HFFc6 (cell line): Measurements from ENCODE around the gene ARHGAP10. TPM values are rescaled to one million over a fixed set of nuclear protein-coding genes. Genes with fewer than 3 reads are reported as not detected.

Source experiments
- DNase-seq: peaks from one replicate; pipeline ENCODE4 v3.0.0-alpha.2; 2018
- H3K27ac Mint-ChIP-seq: 2 replicates; pipeline ENCODE4 v1.8.0; 2020; ENCODE audit warnings: mild to moderate bottlenecking, mixed read lengths
- H3K27me3 Mint-ChIP-seq: 2 replicates; pipeline ENCODE4 v1.8.0; 2021; ENCODE audit warnings: mild to moderate bottlenecking, moderate library complexity, mixed read lengths; ENCODE audit not compliant: insufficient read depth
- H3K36me3 Mint-ChIP-seq: 2 replicates; pipeline ENCODE4 v1.8.0; 2021; ENCODE audit warnings: low read depth, mixed read lengths
- H3K4me1 Mint-ChIP-seq: 2 replicates; pipeline ENCODE4 v1.8.0; 2020; ENCODE audit warnings: low read depth, mixed read lengths
- H3K4me3 Mint-ChIP-seq: 2 replicates; pipeline ENCODE4 v1.8.0; 2020; ENCODE audit warnings: mild to moderate bottlenecking, moderate library complexity, mixed read lengths
- H3K9me3 Mint-ChIP-seq: 2 replicates; pipeline ENCODE4 v1.8.0; 2020; ENCODE audit warnings: mild to moderate bottlenecking, mixed read lengths
- total RNA-seq, 6 experiments: library from RNA; stranded (reverse); fragmentation: NEBNext Ultra II Directional; extraction: Animal tissue kit (Norgen Biotek cat#: 25700); gene quantifications; 2 replicates in 1 of 6; 3 replicates in 5 of 6; pipeline ENCODE4 v1.2.3, GENCODE V29; 2021
- TF ChIP-seq, protein P1 (sequence below): fragments of 200-600 bp; sonication (generic); IDR thresholded peaks from 2 replicates; pipeline ENCODE4 v1.5.0; 2021; ENCODE audit warnings: antibody characterized with exemption, mild to moderate bottlenecking

Gene ARHGAP10
- total RNA-seq, 6 experiments from 2014 or later, result 31.1 to 37.1 (median 32.3) TPM

- Mint-ChIP-seq H3K36me3 (no peaks in the 10 kb centered on the region), H3K9me3 (no peaks in the 10 kb centered on the region), H3K27ac (no peak overlapping the region), H3K4me3 (no peak overlapping the region), H3K4me1 (peaks cover 33% of the 10 kb centered on the region), H3K27me3 (no peaks in the 10 kb centered on the region)
- TF ChIP-seq, protein P1, sequence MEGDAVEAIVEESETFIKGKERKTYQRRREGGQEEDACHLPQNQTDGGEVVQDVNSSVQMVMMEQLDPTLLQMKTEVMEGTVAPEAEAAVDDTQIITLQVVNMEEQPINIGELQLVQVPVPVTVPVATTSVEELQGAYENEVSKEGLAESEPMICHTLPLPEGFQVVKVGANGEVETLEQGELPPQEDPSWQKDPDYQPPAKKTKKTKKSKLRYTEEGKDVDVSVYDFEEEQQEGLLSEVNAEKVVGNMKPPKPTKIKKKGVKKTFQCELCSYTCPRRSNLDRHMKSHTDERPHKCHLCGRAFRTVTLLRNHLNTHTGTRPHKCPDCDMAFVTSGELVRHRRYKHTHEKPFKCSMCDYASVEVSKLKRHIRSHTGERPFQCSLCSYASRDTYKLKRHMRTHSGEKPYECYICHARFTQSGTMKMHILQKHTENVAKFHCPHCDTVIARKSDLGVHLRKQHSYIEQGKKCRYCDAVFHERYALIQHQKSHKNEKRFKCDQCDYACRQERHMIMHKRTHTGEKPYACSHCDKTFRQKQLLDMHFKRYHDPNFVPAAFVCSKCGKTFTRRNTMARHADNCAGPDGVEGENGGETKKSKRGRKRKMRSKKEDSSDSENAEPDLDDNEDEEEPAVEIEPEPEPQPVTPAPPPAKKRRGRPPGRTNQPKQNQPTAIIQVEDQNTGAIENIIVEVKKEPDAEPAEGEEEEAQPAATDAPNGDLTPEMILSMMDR, result no peak
- no peak for DNase-seq
These were observed 252.9 kb downstream of the ARHGAP10 start for GRCh38 chr4:147984778-147985138.

- H3K27me3 Mint-ChIP-seq, result no peaks in the 10 kb centered on the region
- peaks cover 27% of the 10 kb centered on the region for H3K4me1 Mint-ChIP-seq
- DNase-seq, result no peak
- no peak overlapping the region for H3K4me3 Mint-ChIP-seq
- 0 out of 2 replicates have a peak, but pooled peaks cover 2% of the 10 kb centered on the region for H3K36me3 Mint-ChIP-seq
- H3K9me3 Mint-ChIP-seq, result no peaks in the 10 kb centered on the region
- TF ChIP-seq, protein P1, result no peak
- H3K27ac Mint-ChIP-seq, result no peak overlapping the region
These were observed 253.5 kb downstream of the ARHGAP10 start for GRCh38 chr4:147985376-147985775.

DNA sequence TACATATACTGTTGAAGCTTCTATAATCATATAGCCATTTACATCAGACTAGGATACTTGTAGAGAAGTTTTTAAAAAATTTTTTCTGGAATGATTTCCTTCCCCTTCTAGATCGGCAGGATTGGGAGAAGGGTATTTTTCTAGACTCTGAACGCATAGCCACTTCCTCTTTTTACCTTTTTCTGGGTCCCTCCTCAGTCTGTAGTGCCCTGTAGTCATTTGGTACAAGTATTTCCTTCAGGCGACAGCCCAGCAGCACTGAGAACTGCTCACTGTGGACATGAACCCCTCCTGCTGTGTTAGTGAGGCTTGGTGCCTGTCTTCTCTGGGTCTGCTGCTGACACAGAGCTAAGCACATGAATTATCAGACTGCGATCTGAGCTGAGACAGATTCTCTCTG, 255.4 kb downstream of the ARHGAP10 start:
- Mint-ChIP-seq H3K27ac (peak overlapping the region; percentile 2; the same call in 1 of the 2 replicates), H3K36me3 (0 out of 2 replicates have a peak, but pooled peaks cover 4% of the 10 kb centered on the region), H3K9me3 (no peaks in the 10 kb centered on the region), H3K4me3 (no peak overlapping the region), H3K27me3 (no peaks in the 10 kb centered on the region), H3K4me1 (peaks cover 8% of the 10 kb centered on the region)
- no peak for DNase-seq
- TF ChIP-seq, protein P1, result no peak

- 0 out of 2 replicates have a peak, but pooled peaks cover 4% of the 10 kb centered on the region for H3K36me3 Mint-ChIP-seq
- peaks cover 8% of the 10 kb centered on the region for H3K4me1 Mint-ChIP-seq
- H3K4me3 Mint-ChIP-seq, result no peak overlapping the region
- DNase-seq, result no peak
- no peaks in the 10 kb centered on the region for H3K9me3 Mint-ChIP-seq
- peaks cover 2% of the 10 kb centered on the region; the same call in 1 of the 2 replicates for H3K27me3 Mint-ChIP-seq
- TF ChIP-seq, protein P1, result no peak
- no peak overlapping the region for H3K27ac Mint-ChIP-seq
These were observed 259.8 kb downstream of the ARHGAP10 start for GRCh38 chr4:147991543-147992283.

GRCh38 chr4:147994076-147994475, 262.2 kb downstream of the ARHGAP10 start:
- Mint-ChIP-seq H3K9me3 (no peaks in the 10 kb centered on the region), H3K4me1 (peaks cover 8% of the 10 kb centered on the region), H3K27ac (no peak overlapping the region), H3K27me3 (peaks cover 3% of the 10 kb centered on the region; the same call in 1 of the 2 replicates), H3K36me3 (peaks cover 14% of the 10 kb centered on the region), H3K4me3 (no peak overlapping the region)
- TF ChIP-seq, protein P1, result no peak
- no peak for DNase-seq
